Endodermal cell (in vitro differentiated cells): ENCODE results near the gene KAZN. TPM values are rescaled to one million over a fixed set of nuclear protein-coding genes. Genes with fewer than 3 reads are reported as not detected.

Source experiments
- DNase-seq: peaks from one replicate; pipeline ENCODE4 v3.0.0-alpha.2; 2017
- H3K27ac ChIP-seq: 2 replicates; pipeline ENCODE4 v1.5.1; 2013; ENCODE audit warnings: mild to moderate bottlenecking, low read depth, low read length, moderate library complexity
- H3K27me3 ChIP-seq: 2 replicates; pipeline ENCODE4 v1.6.1; 2013; ENCODE audit warnings: mild to moderate bottlenecking, low read length, moderate library complexity; ENCODE audit not compliant: insufficient read depth, control insufficient read depth, poor library complexity, severe bottlenecking
- H3K36me3 ChIP-seq: 2 replicates; pipeline ENCODE4 v1.7.0; 2013; ENCODE audit warnings: mild to moderate bottlenecking, low read length, moderate library complexity; ENCODE audit not compliant: control insufficient read depth, insufficient read depth
- H3K4me1 ChIP-seq: one replicate; pipeline ENCODE4 v1.7.0; 2013; ENCODE audit warnings: low read length; ENCODE audit not compliant: control insufficient read depth, insufficient read depth
- H3K4me3 ChIP-seq: 2 replicates; pipeline ENCODE4 v1.5.1; 2013; ENCODE audit warnings: mild to moderate bottlenecking, low read length, moderate library complexity
- H3K9ac ChIP-seq: 2 replicates; pipeline ENCODE4 v1.6.1; 2013; ENCODE audit warnings: mild to moderate bottlenecking, low read length, moderate library complexity; ENCODE audit not compliant: poor library complexity, severe bottlenecking; ENCODE audit errors: extremely low read depth
- H3K9me3 ChIP-seq: 2 replicates; pipeline ENCODE4 v1.6.1; 2013; ENCODE audit warnings: mild to moderate bottlenecking, low read length, moderate library complexity; ENCODE audit not compliant: control insufficient read depth
- H3K27ac Mint-ChIP-seq: 2 replicates; pipeline ENCODE4 v1.8.0; 2020; ENCODE audit warnings: mixed read lengths
- H3K27me3 Mint-ChIP-seq: 2 replicates; pipeline ENCODE4 v1.8.0; 2021; ENCODE audit warnings: mild to moderate bottlenecking, mixed read lengths; ENCODE audit not compliant: insufficient read depth
- H3K36me3 Mint-ChIP-seq: 2 replicates; pipeline ENCODE4 v1.8.0; 2020; ENCODE audit warnings: low read depth, mixed read lengths
- H3K4me1 Mint-ChIP-seq: 2 replicates; pipeline ENCODE4 v1.8.0; 2020; ENCODE audit warnings: mixed read lengths
- H3K4me3 Mint-ChIP-seq: 2 replicates; pipeline ENCODE4 v1.8.0; 2020; ENCODE audit warnings: mild to moderate bottlenecking, moderate library complexity, mixed read lengths
- H3K9me3 Mint-ChIP-seq: 2 replicates; pipeline ENCODE4 v1.8.0; 2020; ENCODE audit warnings: mild to moderate bottlenecking, mixed read lengths
- CTCF ChIP-seq: fragments of 200-600 bp; sonication (generic); conservative IDR thresholded peaks from 2 replicates; pipeline ENCODE4 v1.5.0; 2021; ENCODE audit warnings: antibody characterized with exemption, mild to moderate bottlenecking
- WGBS, 2 experiments: methylation state at CpG; one replicate each; pipeline versions ENCODE4 v1.1.5 to v1.1.7; 2013; ENCODE audit warnings: missing lambda C conversion rate in 2 of 2, mixed read lengths in 1 of 2; ENCODE audit not compliant: insufficient coverage in 1 of 2, insufficient read length in 1 of 2; 5-methylcytosine and 5-hydroxymethylcytosine counted together
- total RNA-seq, 2 donors: library from RNA; stranded (reverse); fragmentation: NEBNext Ultra II Directional in 1 of 2; extraction: Animal tissue kit (Norgen Biotek cat#: 25700) in 1 of 2; gene quantifications; 2 replicates in 1 of 2; 3 replicates in 1 of 2; pipeline ENCODE4 v1.2.1, GENCODE V29; 2021

KAZN gene
- total RNA-seq, 2 donors from 2014 or later = 12.4 to 13.9 TPM

GRCh38 chr1:14914351-14914988, 316.0 kb downstream of the KAZN start:
- Histone ChIP-seq H3K4me3 (no peak overlapping the region), H3K9me3 (no peaks in the 10 kb centered on the region), H3K27ac (no peak overlapping the region), H3K4me1 (no peaks in the 10 kb centered on the region), H3K36me3 (no peaks in the 10 kb centered on the region), H3K27me3 (no peaks in the 10 kb centered on the region), H3K9ac (no peak overlapping the region)
- DNase-seq = no peak
- Mint-ChIP-seq H3K27ac (no peak overlapping the region), H3K4me1 (no peaks in the 10 kb centered on the region), H3K36me3 (no peaks in the 10 kb centered on the region), H3K27me3 (peaks cover 2% of the 10 kb centered on the region), H3K4me3 (no peak overlapping the region), H3K9me3 (no peaks in the 10 kb centered on the region)
- 69 to 80% methylated on average over 4 to 11 of the region's 11 CpGs for WGBS, 2 experiments
- no peak for TF ChIP-seq CTCF

GRCh38 chr1:14915356-14916054, 317.0 kb downstream of the KAZN start:
- Histone ChIP-seq H3K4me1 (no peaks in the 10 kb centered on the region), H3K27ac (no peak overlapping the region), H3K9me3 (no peaks in the 10 kb centered on the region), H3K27me3 (no peaks in the 10 kb centered on the region), H3K9ac (no peak overlapping the region), H3K4me3 (no peak overlapping the region), H3K36me3 (no peaks in the 10 kb centered on the region)
- 48 to 55% methylated on average over 7 to 9 of the region's 9 CpGs for WGBS, 2 experiments
- peak; percentile 94 for TF ChIP-seq CTCF
- DNase-seq = peak; percentile 89
- H3K27ac Mint-ChIP-seq = no peak overlapping the region
- peaks cover 2% of the 10 kb centered on the region for H3K27me3 Mint-ChIP-seq
- H3K9me3 Mint-ChIP-seq = no peaks in the 10 kb centered on the region
- H3K4me3 Mint-ChIP-seq = no peak overlapping the region
- H3K4me1 Mint-ChIP-seq = no peaks in the 10 kb centered on the region
- H3K36me3 Mint-ChIP-seq = no peaks in the 10 kb centered on the region

GRCh38 chr1:14919289-14919688, 320.8 kb downstream of the KAZN start:
- no peak overlapping the region for H3K4me3 ChIP-seq
- WGBS, 2 experiments = 89 to 93% methylated on average over 10 of the region's 10 CpGs
- no peaks in the 10 kb centered on the region for H3K9me3 ChIP-seq
- H3K4me1 Mint-ChIP-seq = peaks cover 4% of the 10 kb centered on the region
- H3K9ac ChIP-seq = no peak overlapping the region
- H3K27ac Mint-ChIP-seq = no peak overlapping the region
- peaks cover 6% of the 10 kb centered on the region for H3K27me3 ChIP-seq
- peak; percentile 19 for DNase-seq
- no peaks in the 10 kb centered on the region for H3K4me1 ChIP-seq
- H3K4me3 Mint-ChIP-seq = no peak overlapping the region
- H3K27ac ChIP-seq = no peak overlapping the region
- peaks cover 13% of the 10 kb centered on the region for H3K27me3 Mint-ChIP-seq
- H3K9me3 Mint-ChIP-seq = no peaks in the 10 kb centered on the region
- H3K36me3 ChIP-seq = no peaks in the 10 kb centered on the region
- TF ChIP-seq CTCF = no peak
- no peaks in the 10 kb centered on the region for H3K36me3 Mint-ChIP-seq
